Caco-2 (cell line): ENCODE results near the gene KMT5B. TPM values are rescaled to one million over a fixed set of nuclear protein-coding genes. Genes with fewer than 3 reads are reported as not detected.

ENCODE experiments used
- BruUV-seq: library from RNA; stranded (reverse); fragments of 400-500 nt; replicated peaks from 2 replicates; lab custom pipeline; 2021; lab: Mats Ljungman, UMichigan
- CTCF ChIA-PET: fragments of 300-600 bp; sonication (Branson Sonifier 250); formaldehyde crosslinking; loops from one replicate; lab custom pipeline; 2022; ENCODE audit warnings: antibody characterized with exemption; lab: Charles Lee
- POLR2A ChIA-PET: fragments of 300-600 bp; sonication (Branson Sonifier 250); formaldehyde crosslinking; loops from one replicate; lab custom pipeline; 2022; ENCODE audit warnings: antibody characterized with exemption; lab: Charles Lee
- DNase-seq, 2 experiments: peaks; one replicate each; pipeline versions ENCODE4 v3.0.0 to v3.0.0-alpha.2; 2020 to 2022
- H3K27me3 ChIP-seq: replicated peaks from 2 replicates; pipeline ENCODE4 v1.6.0; 2011; ENCODE audit warnings: low read length; ENCODE audit not compliant: control insufficient read depth, insufficient read depth
- H3K36me3 ChIP-seq: 2 replicates; pipeline ENCODE4 v1.5.1; 2011; ENCODE audit warnings: low read length; ENCODE audit not compliant: control insufficient read depth, insufficient read depth
- H3K4me1 ChIP-seq: fragments of 250-450 bp; sonication (Bioruptor Pico); 2 replicates; pipeline ENCODE4 v1.5.1; 2020; ENCODE audit warnings: mild to moderate bottlenecking
- H3K4me3 ChIP-seq: 2 replicates; pipeline ENCODE4 v1.5.1; 2011; ENCODE audit warnings: low read depth, mild to moderate bottlenecking, control low read depth, low read length
- H3K9me3 ChIP-seq: fragments of 250-450 bp; sonication (Bioruptor Pico); 2 replicates; pipeline ENCODE4 v1.5.1; 2020; ENCODE audit warnings: mild to moderate bottlenecking, moderate library complexity
- H3K27ac Mint-ChIP-seq: one replicate; pipeline ENCODE4 v1.8.0; 2022; ENCODE audit warnings: mixed read lengths; ENCODE audit not compliant: unreplicated experiment
- H3K27me3 Mint-ChIP-seq: one replicate; pipeline ENCODE4 v1.8.0; 2022; ENCODE audit warnings: mixed read lengths; ENCODE audit not compliant: insufficient read depth, unreplicated experiment
- H3K36me3 Mint-ChIP-seq: one replicate; pipeline ENCODE4 v1.8.0; 2022; ENCODE audit warnings: mild to moderate bottlenecking, mixed read lengths; ENCODE audit not compliant: insufficient read depth, unreplicated experiment
- H3K4me1 Mint-ChIP-seq: one replicate; pipeline ENCODE4 v1.8.0; 2022; ENCODE audit warnings: low read depth, mixed read lengths; ENCODE audit not compliant: unreplicated experiment
- H3K4me3 Mint-ChIP-seq: one replicate; pipeline ENCODE4 v1.8.0; 2022; ENCODE audit warnings: mild to moderate bottlenecking, moderate library complexity, mixed read lengths; ENCODE audit not compliant: unreplicated experiment
- H3K9me3 Mint-ChIP-seq: one replicate; pipeline ENCODE4 v1.8.0; 2022; ENCODE audit warnings: mixed read lengths; ENCODE audit not compliant: unreplicated experiment
- CTCF ChIP-seq, 2 experiments: fragments of 200-600 bp in 1 of 2; IDR thresholded peaks; 1 replicate in 1 of 2; 2 replicates in 1 of 2; pipeline versions ENCODE4 v1.5.1 to v1.8.0; 2011 to 2022; ENCODE audit warnings: antibody characterized with exemption in 1 of 2, control low read depth in 1 of 2, inconsistent platforms in 1 of 2, low read depth in 1 of 2, low read length in 1 of 2, mild to moderate bottlenecking in 1 of 2, moderate library complexity in 1 of 2; ENCODE audit not compliant: insufficient read depth in 1 of 2, severe bottlenecking in 1 of 2, unreplicated experiment in 1 of 2
- intact Hi-C: fragments of 100-400 bp; cut with micrococcal nuclease; formaldehyde crosslinking; loops from one replicate; pipeline ENCODE4 v1.10.0; 2022; ENCODE audit not compliant: unreplicated experiment
- total RNA-seq: library from RNA; stranded (reverse); gene quantifications from 2 replicates; pipeline ENCODE4 v1.2.3, GENCODE V29; 2022

Gene KMT5B
- total RNA-seq, 1 experiment from 2014 or later: 91.2 TPM

- POLR2A ChIA-PET: interaction anchor here (0.6 kb wide), 2 partner anchors 10 to 37 kb away, joined by 3 read pairs; no protein-coding TSS in a partner anchor
- Mint-ChIP-seq H3K4me1 (no peaks in the 10 kb centered on the region), H3K9me3 (no peaks in the 10 kb centered on the region), H3K27ac (no peak overlapping the region), H3K36me3 (peaks cover 24% of the 10 kb centered on the region), H3K27me3 (no peaks in the 10 kb centered on the region), H3K4me3 (no peak overlapping the region)
- CTCF ChIA-PET: no interaction called here
- intact Hi-C loops: no loop called here
- Histone ChIP-seq H3K4me3 (no peak overlapping the region), H3K4me1 (no peaks in the 10 kb centered on the region), H3K36me3 (peaks cover 4% of the 10 kb centered on the region; the same call in 1 of the 2 replicates), H3K9me3 (no peaks in the 10 kb centered on the region), H3K27me3 (no peaks in the 10 kb centered on the region)
- no peak for TF ChIP-seq CTCF (IDR thresholded peaks at IDR 0.05; ENCODE audit: insufficient read depth in 1 of 2, low read depth in 1 of 2, low read length in 1 of 2, severe bottlenecking in 1 of 2, unreplicated experiment in 1 of 2)
- no TSS peak for BruUV-seq
- no peak for DNase-seq
Observed at GRCh38 chr11:68158580-68158979, 54.5 kb downstream of the KMT5B start.

- no TSS peak for BruUV-seq
- peaks cover 9% of the 10 kb centered on the region for H3K4me1 ChIP-seq
- Mint-ChIP-seq H3K4me1 (no peaks in the 10 kb centered on the region), H3K36me3 (peaks cover 18% of the 10 kb centered on the region), H3K9me3 (no peaks in the 10 kb centered on the region), H3K27ac (no peak overlapping the region), H3K4me3 (no peak overlapping the region), H3K27me3 (no peaks in the 10 kb centered on the region)
- 0 out of 2 replicates have a peak, but pooled peaks cover 4% of the 10 kb centered on the region for H3K36me3 ChIP-seq
- no peak overlapping the region for H3K4me3 ChIP-seq
- intact Hi-C loops: no loop called here
- no peak for DNase-seq
- H3K9me3 ChIP-seq: no peaks in the 10 kb centered on the region
- ChIA-PET CTCF (no interaction called here), POLR2A (no interaction called here)
- no peak for TF ChIP-seq CTCF (IDR thresholded peaks at IDR 0.05; ENCODE audit: insufficient read depth in 1 of 2, low read depth in 1 of 2, low read length in 1 of 2, severe bottlenecking in 1 of 2, unreplicated experiment in 1 of 2)
- no peaks in the 10 kb centered on the region for H3K27me3 ChIP-seq
Observed at GRCh38 chr11:68153742-68154141, 59.4 kb downstream of the KMT5B start.

GRCh38 chr11:68150037-68150436 lies 63.1 kb downstream of the KMT5B start:
- H3K9me3 Mint-ChIP-seq: no peaks in the 10 kb centered on the region
- ChIA-PET POLR2A (interaction anchor here (0.6 to 0.8 kb wide), 3 partner anchors 18 to 310 kb away, joined by 3 to 11 read pairs (median 7); no protein-coding TSS in a partner anchor), CTCF (interaction anchor here (1.2 kb wide), 1 partner anchor 30 kb away, joined by 3 read pairs; no protein-coding TSS in a partner anchor)
- peaks cover 13% of the 10 kb centered on the region for H3K36me3 Mint-ChIP-seq
- no peak overlapping the region for H3K4me3 Mint-ChIP-seq
- intact Hi-C loops: no loop called here
- no peaks in the 10 kb centered on the region for H3K36me3 ChIP-seq
- H3K27me3 ChIP-seq: no peaks in the 10 kb centered on the region
- H3K9me3 ChIP-seq: no peaks in the 10 kb centered on the region
- H3K27ac Mint-ChIP-seq: no peak overlapping the region
- BruUV-seq: no TSS peak
- no peak for TF ChIP-seq CTCF (IDR thresholded peaks at IDR 0.05; ENCODE audit: insufficient read depth in 1 of 2, low read depth in 1 of 2, low read length in 1 of 2, severe bottlenecking in 1 of 2, unreplicated experiment in 1 of 2)
- peaks cover 37% of the 10 kb centered on the region for H3K4me1 ChIP-seq
- peak; percentile 77 to 87 for DNase-seq
- H3K4me3 ChIP-seq: no peak overlapping the region
- peaks cover 22% of the 10 kb centered on the region for H3K4me1 Mint-ChIP-seq
- no peaks in the 10 kb centered on the region for H3K27me3 Mint-ChIP-seq
